ENCODE measurements around the gene EVI2A. TPM values are rescaled to one million over a fixed set of nuclear protein-coding genes. Genes with fewer than 3 reads are reported as not detected.

Gene EVI2A
- total and polyA plus RNA-seq, 9 of the 15 experiments (the other 6 are each of a cell fraction or from before 2014, with no cell fraction given): 0.06 to 0.37 (median 0.15) TPM; not detected in 3

DNA sequence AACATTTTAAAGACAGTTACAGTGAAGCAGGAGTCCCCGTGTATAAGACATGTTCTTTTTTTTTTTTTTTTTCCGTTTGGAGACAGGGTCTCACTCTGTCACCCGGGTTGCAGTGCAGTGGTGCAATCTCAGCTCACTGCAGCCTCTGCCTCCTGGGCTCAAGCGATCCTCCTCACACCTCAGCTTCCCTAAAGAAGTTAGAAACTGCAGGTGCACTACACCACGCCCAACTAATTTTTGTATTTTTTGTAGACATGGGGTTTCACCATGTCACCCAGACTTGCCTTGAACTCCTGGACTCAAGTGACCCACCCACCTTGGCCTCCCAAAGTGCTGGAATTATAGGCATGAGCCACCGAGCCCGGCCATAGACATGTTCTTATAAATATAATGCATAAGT is 10.5 kb downstream of the EVI2A start:
- ATAC-seq (no peak), DNase-seq (ENCODE audit: extremely low read depth in 1 of 4, low spot score in 3 of 4) (no peak), FAIRE-seq (no peak)
- Histone ChIP-seq H3K4me2 (ENCODE audit: insufficient read depth, low read length) (no peak overlapping the region), H4K20me1 (replicated peaks; ENCODE audit: control insufficient read depth, insufficient read depth, low read length) (peaks cover 7% of the 10 kb centered on the region; the same call in 1 of the 2 replicates), H3K4me3 (no peak overlapping the region), H3K79me2 (ENCODE audit: control insufficient read depth, insufficient read depth, low read length) (peaks cover 2% of the 10 kb centered on the region; the same call in 1 of the 3 replicates), H3K27me3 (ENCODE audit: control insufficient read depth in 2 of 2, insufficient read depth in 2 of 2, low read length in 2 of 2) (no peaks in the 10 kb centered on the region), H3K9me3 (replicated peaks; ENCODE audit: control insufficient read depth, insufficient read depth, low read depth, low read length) (no peaks in the 10 kb centered on the region), H3K4me1 (replicated peaks in 1 of 2; ENCODE audit: control insufficient read depth in 2 of 2, insufficient read depth in 2 of 2, low read length in 2 of 2) (peaks cover 12% of the 10 kb centered on the region in 2 experiments; a peak in 4 of 5 replicates), H2AFZ (ENCODE audit: low read depth, low read length) (no peak overlapping the region), H3K36me3 (ENCODE audit: control insufficient read depth, insufficient read depth, low read length) (no peaks in the 10 kb centered on the region), H3K9me1 (ENCODE audit: control insufficient read depth, insufficient read depth, low read length) (no peaks in the 10 kb centered on the region), H3K27ac (ENCODE audit: extremely low read depth, low read depth, low read length) (no peak overlapping the region), H3K9ac (ENCODE audit: insufficient read depth in 1 of 2, low read depth in 2 of 2, low read length in 2 of 2) (no peak overlapping the region)
- TF ChIP-seq EWSR1 (IDR thresholded peaks at IDR 0.05; ENCODE audit: borderline replicate concordance, low read depth, partially characterized antibody) (no peak), MAFG (tag; conservative IDR thresholded peaks at IDR 0.05) (no peak), ZNF175 (CRISPR knock-in tag; IDR thresholded peaks at IDR 0.05; ENCODE audit: low read depth) (no peak), CHD1 (IDR thresholded peaks at IDR 0.05; ENCODE audit: low read length) (no peak), ZNF12 (CRISPR knock-in tag; IDR thresholded peaks at IDR 0.05) (no peak), POLR2B (IDR thresholded peaks at IDR 0.05; ENCODE audit: low read depth, partially characterized antibody) (no peak), ZNF121 (CRISPR knock-in tag; conservative IDR thresholded peaks at IDR 0.05) (no peak), NR2C2 (CRISPR knock-in tag; IDR thresholded peaks at IDR 0.05) (no peak), NR2C2 (tag; IDR thresholded peaks at IDR 0.05) (no peak), PHB2 (IDR thresholded peaks at IDR 0.05; ENCODE audit: low read depth) (no peak), RBM17 (IDR thresholded peaks at IDR 0.05; ENCODE audit: borderline replicate concordance, low read depth, low read length) (no peak), GABPB1 (CRISPR knock-in tag; IDR thresholded peaks at IDR 0.05) (no peak), TAL1 (IDR thresholded peaks at IDR 0.05) (no peak), NCOR1 (IDR thresholded peaks at IDR 0.05) (no peak), ETV1 (tag; conservative IDR thresholded peaks at IDR 0.05; ENCODE audit: low read depth) (no peak), KLF6 (CRISPR knock-in tag; IDR thresholded peaks at IDR 0.05; ENCODE audit: borderline replicate concordance) (no peak), NRF1 (conservative IDR thresholded peaks at IDR 0.05 in 1 of 2, IDR thresholded peaks at IDR 0.05 in 1 of 2) (no peak), BDP1 (IDR thresholded peaks at IDR 0.05; ENCODE audit: insufficient read depth, insufficient read length) (no peak)
- TF ChIP-seq, protein P1, sequence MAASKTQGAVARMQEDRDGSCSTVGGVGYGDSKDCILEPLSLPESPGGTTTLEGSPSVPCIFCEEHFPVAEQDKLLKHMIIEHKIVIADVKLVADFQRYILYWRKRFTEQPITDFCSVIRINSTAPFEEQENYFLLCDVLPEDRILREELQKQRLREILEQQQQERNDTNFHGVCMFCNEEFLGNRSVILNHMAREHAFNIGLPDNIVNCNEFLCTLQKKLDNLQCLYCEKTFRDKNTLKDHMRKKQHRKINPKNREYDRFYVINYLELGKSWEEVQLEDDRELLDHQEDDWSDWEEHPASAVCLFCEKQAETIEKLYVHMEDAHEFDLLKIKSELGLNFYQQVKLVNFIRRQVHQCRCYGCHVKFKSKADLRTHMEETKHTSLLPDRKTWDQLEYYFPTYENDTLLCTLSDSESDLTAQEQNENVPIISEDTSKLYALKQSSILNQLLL (CRISPR knock-in tag; IDR thresholded peaks at IDR 0.05; ENCODE audit: borderline replicate concordance): no peak
- in situ Hi-C loops (cut with MboI): no loop called here
- POLR2A ChIA-PET: interaction anchor here (1.0 to 1.5 kb wide), 2 partner anchors 16 to 27 kb away, joined by 3 read pairs; no protein-coding TSS in a partner anchor
- intact Hi-C loops (cut with micrococcal nuclease): no loop called here
- BruUV-seq (replicated peaks): no TSS peak
- CTCF ChIA-PET (ENCODE audit: low intra/inter-chr PET ratio): no interaction called here
- 59% methylated on average over 5 of the region's 7 CpGs for WGBS (ENCODE audit: insufficient coverage, low coverage, missing lambda C conversion rate)
